NCI-H2107 treated with DMSO at 0.1 percent for 48 hours (cell line): ENCODE results near the gene JMY.
A peak's percentile ranks its signal among the peaks of the same experiment; 100 is the strongest.

Source experiments
- DNase-seq: peaks from one replicate; lab custom pipeline; 2025; ENCODE audit not compliant: unreplicated experiment; lab: John Stamatoyannopoulos, UW

Gene JMY

GRCh38 chr5:79235634-79236361 lies at the start of gene JMY:
TSS of gene JMY (plus strand) at chr5:79236131. CDS start at chr5:79236651, 520 bp downstream.
- peak; percentile 27 for DNase-seq

- DNase-seq = no peak
Measured at GRCh38 chr5:79186455-79186854, 49.5 kb upstream of the JMY start.

GRCh38 chr5:79189439-79190234 lies 46.3 kb upstream of the JMY start:
- no peak for DNase-seq

GRCh38 chr5:79190235-79190529 lies 45.7 kb upstream of the JMY start:
- DNase-seq = no peak

- DNase-seq = no peak
Measured at GRCh38 chr5:79191457-79191856, 44.5 kb upstream of the JMY start.

- no peak for DNase-seq
Measured at GRCh38 chr5:79193643-79194042, 42.3 kb upstream of the JMY start.

GRCh38 chr5:79200573-79201183 lies 35.3 kb upstream of the JMY start:
- DNase-seq = no peak

- DNase-seq = no peak
Measured at GRCh38 chr5:79201206-79201605, 34.7 kb upstream of the JMY start.

- DNase-seq = no peak
Measured at GRCh38 chr5:79202076-79202475, 33.9 kb upstream of the JMY start.

- no peak for DNase-seq
Measured at GRCh38 chr5:79205965-79206364, 30.0 kb upstream of the JMY start.

- no peak for DNase-seq
Measured at GRCh38 chr5:79206541-79206940, 29.4 kb upstream of the JMY start.

- no peak for DNase-seq
Measured at GRCh38 chr5:79209505-79209904, 26.4 kb upstream of the JMY start.

- DNase-seq = no peak
Measured at GRCh38 chr5:79224286-79224984, 11.5 kb upstream of the JMY start.

GRCh38 chr5:79225026-79225425 lies 10.9 kb upstream of the JMY start:
- DNase-seq = no peak

- DNase-seq = no peak
Measured at GRCh38 chr5:79225441-79225840, 10.5 kb upstream of the JMY start.

- no peak for DNase-seq
Measured at GRCh38 chr5:79227484-79228025, 8.4 kb upstream of the JMY start.

GRCh38 chr5:79229357-79230174 lies 6.4 kb upstream of the JMY start:
- DNase-seq = no peak

- DNase-seq = peak; percentile 15
Measured at GRCh38 chr5:79235261-79235633, 684 bp upstream of the JMY start.

GRCh38 chr5:79236362-79236969 lies 535 bp downstream of the JMY start:
- no peak for DNase-seq
